NOMO-1 (cell line): Measurements from ENCODE around the gene CADPS.

Experiments
- DNase-seq, 2 experiments: peaks; one replicate each; lab custom pipeline; 2025; ENCODE audit not compliant: unreplicated experiment in 2 of 2; lab: John Stamatoyannopoulos, UW

CADPS gene

GRCh38 chr3:62365391-62366125 lies 509.7 kb downstream of the CADPS start:
- no peak for DNase-seq

GRCh38 chr3:62364191-62364590 lies 511.0 kb downstream of the CADPS start:
- no peak for DNase-seq

DNA sequence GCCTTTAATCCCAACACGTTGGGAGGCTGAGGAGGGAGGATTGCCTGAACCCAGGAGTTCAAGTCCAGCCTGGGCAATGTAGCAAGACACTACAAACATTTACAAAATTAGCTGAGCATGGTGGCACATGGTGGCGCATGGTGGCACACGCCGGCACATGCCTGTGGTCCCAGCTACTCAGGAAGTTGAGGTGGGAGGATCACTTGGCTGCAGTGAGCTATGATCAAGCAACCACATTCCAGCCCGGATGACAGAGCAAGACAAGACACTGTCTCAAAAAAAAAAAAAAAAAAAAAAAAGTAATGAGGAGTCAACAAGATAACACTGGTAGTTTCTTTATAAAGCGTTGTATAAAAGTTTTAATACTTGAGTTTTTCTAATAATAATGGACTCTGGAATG lies 511.9 kb downstream of the CADPS start:
- no peak for DNase-seq

GRCh38 chr3:62361824-62362223 lies 513.4 kb downstream of the CADPS start:
- DNase-seq, result no peak

- no peak for DNase-seq
These were observed 514.0 kb downstream of the CADPS start for GRCh38 chr3:62361261-62361660.

GRCh38 chr3:62359531-62359930 lies 515.7 kb downstream of the CADPS start:
- DNase-seq, result no peak

- DNase-seq, result no peak
These were observed 518.9 kb downstream of the CADPS start for GRCh38 chr3:62356356-62356755.

DNA sequence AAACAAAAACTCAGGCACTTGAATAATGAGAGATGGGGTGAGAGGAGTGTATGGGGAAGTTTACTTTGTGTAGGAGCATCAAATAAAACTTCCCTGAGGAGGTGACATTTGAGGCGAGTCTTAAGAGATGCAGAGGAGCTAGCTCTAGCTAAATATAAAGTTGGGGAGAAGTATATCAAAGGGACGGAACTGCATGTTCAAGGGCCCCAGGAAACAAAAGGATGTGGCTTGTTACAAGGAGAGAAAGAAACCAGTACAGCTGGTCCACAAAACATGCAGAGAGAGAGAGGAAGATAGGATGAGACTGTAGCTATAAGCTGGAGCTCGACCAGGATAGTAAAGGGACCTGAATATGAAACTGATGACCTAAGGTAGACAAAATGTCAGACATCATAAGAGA lies 519.5 kb downstream of the CADPS start:
- no peak for DNase-seq
